Heart right ventricle (tissue), 16 donors: ENCODE measurements around the gene TMEM154. TPM values are rescaled to one million over a fixed set of nuclear protein-coding genes. Genes with fewer than 3 reads are reported as not detected.
"Not testable (repeated sequence)": the region's sequence is repeated elsewhere in the genome, so short reads cannot be mapped to it uniquely, and the experiment has no call there.

Experiments used
- ATAC-seq, 8 donors: fragments of 200-7000 bp; cut with Tn5 transposase; one replicate each; pipeline ENCODE4 v1.9.1; 2020; ENCODE audit warnings: mild to moderate bottlenecking in 8 of 8, moderate library complexity in 8 of 8, moderate number of reproducible peaks in 1 of 8
- DNase-seq, 2 donors: peaks; one replicate each; pipeline ENCODE4 v3.0.0-alpha.2; 2020
- H3K27ac ChIP-seq, 10 donors: fragments of 200-600 bp; sonication (generic) in 2 of 10; one replicate each; pipeline versions ENCODE4 v1.5.0 to v1.8.0; 2020 to 2022; ENCODE audit warnings: mild to moderate bottlenecking in 3 of 10
- H3K27me3 ChIP-seq, 7 donors: fragments of 200-600 bp; one replicate each; pipeline ENCODE4 v1.8.0; 2021 to 2022; ENCODE audit warnings: mild to moderate bottlenecking in 2 of 7
- H3K36me3 ChIP-seq, 9 donors: fragments of 200-600 bp; sonication (generic) in 1 of 9; one replicate each; pipeline versions ENCODE4 v1.5.0 to v1.8.0; 2020 to 2022; ENCODE audit warnings: mild to moderate bottlenecking in 2 of 9
- H3K4me1 ChIP-seq, 9 donors: fragments of 200-600 bp; sonication (generic) in 1 of 9; one replicate each; pipeline versions ENCODE4 v1.5.0 to v1.8.0; 2020 to 2022; ENCODE audit warnings: mild to moderate bottlenecking in 4 of 9
- H3K4me3 ChIP-seq, 10 donors: fragments of 200-600 bp; sonication (generic) in 2 of 10; one replicate each; pipeline versions ENCODE4 v1.5.0 to v1.8.0; 2020 to 2022; ENCODE audit warnings: mild to moderate bottlenecking in 7 of 10, moderate library complexity in 2 of 10
- H3K9me3 ChIP-seq, 11 donors: fragments of 200-600 bp in 10 of 11; sonication (generic) in 2 of 11; one replicate each; pipeline versions ENCODE4 v1.5.0 to v1.8.0; 2013 to 2022; ENCODE audit warnings: mild to moderate bottlenecking in 2 of 11, control low read depth in 1 of 11, moderate library complexity in 1 of 11
- CTCF ChIP-seq, 9 donors: fragments of 200-600 bp; sonication (generic) in 2 of 9; IDR thresholded peaks; one replicate each; pipeline versions ENCODE4 v1.5.0 to v1.8.0; 2021 to 2022; ENCODE audit warnings: antibody characterized with exemption in 9 of 9, mild to moderate bottlenecking in 5 of 9, moderate library complexity in 1 of 9
- WGBS, 2 donors: extraction: QIAGEN DNeasy Blood & Tissue Kit; methylation state at CpG; one replicate each; pipeline ENCODE4 v1.1.7; 2013; ENCODE audit warnings: inconsistent platforms in 1 of 2; 5-methylcytosine and 5-hydroxymethylcytosine counted together
- intact Hi-C, 10 donors: fragments of 100-400 bp; cut with DNase I; formaldehyde crosslinking; loops; one replicate each; pipeline versions ENCODE4 v1.11.1 to v1.14.2; 2022
- polyA plus RNA-seq, 2 donors: library from polyadenylated mRNA; stranded (reverse); fragments of 200-250 nt; gene quantifications; one replicate each; pipeline ENCODE4 v1.2.3, GENCODE V29; 2013
- total RNA-seq, 10 donors: library from RNA; stranded (reverse); fragmentation: NEBNext Ultra II Directional in 3 of 10; extraction: Animal tissue kit (Norgen Biotek cat#: 25700) in 3 of 10; gene quantifications; one replicate each; pipeline versions ENCODE4 v1.2.1 to v1.2.4, GENCODE V29; 2021 to 2023
- donor health status: Arrhythmogenic right ventricular cardiomyopathy.
- donor health status: ischemic (EF 13 %, LVEDD 7.1; RV severe dilation, severe dysfunction).
- donor health status: healthy with polysubstance abuse.
- donor health status: DM: no; HTN: yes; CAD: no.
- donor health status: DM: no; HTN: no; CAD: no.
- donor health status: ischemic (EF 25% LVEDD 6.9; RV normal size, moderate dysfunction).
- donor health status: ischemic (EF 25% LVEDD 5.7; RV mildly dilated, moderate dysfunction).
- donor health status: healthy.
- donor health status: DM: yes; HTN: yes; CAD: no.
- donor health status: Ischemic cardiomyopathy.
- donor health status: ischemic (EF 35%, LVEDD 5.7; RV mildly dilated, moderate dysfunction).
- donor health status: nonischemic (EF 11% LVEDD 7.7; RV severe dilation, severe dysfunction).
- donor health status: DM: yes; HTN: yes; CAD: no.
- donor health status: PGD.
- donor health status: ischemic (EF 29% LVEDD 5.4; RV normal size, mild dysfunction).
- donor health status: nonischemic (EF 23%, LVEDD 6.1; RV moderate dilation, normal function).

The TMEM154 gene
- total and polyA plus RNA-seq, 12 donors, result 0.25 to 5.4 (median 1.8) TPM

GRCh38 chr4:152665691-152666395 lies 14.0 kb downstream of the TMEM154 start:
- WGBS, 2 donors, result 92 to 93% methylated on average over 7 of the region's 7 CpGs
- intact Hi-C loops, result no loop called here
- DNase-seq (no peak), ATAC-seq (no peak)
- Histone ChIP-seq H3K36me3 (no peaks in the 10 kb centered on the region), H3K4me1 (peaks cover 0 to 19% (median 0%) of the 10 kb centered on the region in 9 donors), H3K27me3 (no peaks in the 10 kb centered on the region), H3K27ac (no peak overlapping the region), H3K4me3 (no peak overlapping the region), H3K9me3 (no peaks in the 10 kb centered on the region)
- no peak for TF ChIP-seq CTCF (IDR thresholded peaks at IDR 0.05)

- H3K36me3 ChIP-seq, H3K9me3 ChIP-seq, intact Hi-C loops, ATAC-seq, DNase-seq, H3K27me3 ChIP-seq: not testable (repeated sequence)
- Histone ChIP-seq H3K4me3 (peak overlapping the region in 1 of 10 donors; percentile 7), H3K4me1 (peaks cover 0 to 19% (median 0%) of the 10 kb centered on the region in 9 donors), H3K27ac (peak overlapping the region in 1 of 10 donors; percentile 84)
- 64 to 87% methylated on average over 4 to 5 of the region's 5 CpGs for WGBS, 2 donors
These were observed 15.8 kb downstream of the TMEM154 start for GRCh38 chr4:152664067-152664378.

GRCh38 chr4:152663203-152664066 lies 16.4 kb downstream of the TMEM154 start:
- H3K27ac ChIP-seq, result peak overlapping the region in 1 of 10 donors; percentile 84
- no peaks in the 10 kb centered on the region for H3K36me3 ChIP-seq
- ATAC-seq, result no peak
- DNase-seq, result no peak
- peaks cover 0 to 19% (median 0%) of the 10 kb centered on the region in 9 donors for H3K4me1 ChIP-seq
- peak overlapping the region in 1 of 10 donors; percentile 7 for H3K4me3 ChIP-seq
- H3K27me3 ChIP-seq, result no peaks in the 10 kb centered on the region
- 72 to 85% methylated on average over 6 of the region's 6 CpGs for WGBS, 2 donors
- TF ChIP-seq CTCF (IDR thresholded peaks at IDR 0.05), result no peak
- H3K9me3 ChIP-seq, result peaks cover 0 to 12% (median under 1%) of the 10 kb centered on the region in 11 donors
- intact Hi-C loops, result no loop called here

GRCh38 chr4:152661649-152662048 lies 18.1 kb downstream of the TMEM154 start:
- no peak overlapping the region for H3K27ac ChIP-seq
- no peak for ATAC-seq
- WGBS, 2 donors, result 77 to 91% methylated on average over 2 of the region's 2 CpGs

More at GRCh38 chr4:152661649-152662048, 18.1 kb downstream of the TMEM154 start:
- TF ChIP-seq CTCF (IDR thresholded peaks at IDR 0.05), result no peak
- H3K4me1 ChIP-seq, result peaks cover 0 to 19% (median 0%) of the 10 kb centered on the region in 9 donors
- H3K36me3 ChIP-seq, result peaks cover 0 to 3% (median 0%) of the 10 kb centered on the region in 9 donors
- peaks cover 0 to 30% (median 18%) of the 10 kb centered on the region in 11 donors for H3K9me3 ChIP-seq
- no peak overlapping the region for H3K4me3 ChIP-seq
- no peaks in the 10 kb centered on the region for H3K27me3 ChIP-seq
- intact Hi-C loops, result no loop called here
- DNase-seq, result no peak
